HepG2 (cell line): ENCODE results near the gene ZC3H8. TPM values are rescaled to one million over a fixed set of nuclear protein-coding genes. Genes with fewer than 3 reads are reported as not detected.

Source experiments
- KLF6 ChIP-seq: IDR thresholded peaks from 2 replicates; pipeline ENCODE4 v1.8.0; 2016; ENCODE audit warnings: missing biosample characterization, missing genetic modification reagents
- NFAT5 ChIP-seq: sonication (generic); formaldehyde crosslinking; IDR thresholded peaks from 2 replicates; pipeline ENCODE4 v1.4.0; 2020; ENCODE audit warnings: missing genetic modification reagents
- NFKB2 ChIP-seq: sonication (generic); formaldehyde crosslinking; IDR thresholded peaks from 2 replicates; pipeline ENCODE4 v1.4.0; 2020; ENCODE audit warnings: missing genetic modification reagents, borderline replicate concordance
- TBX2 ChIP-seq: sonication (generic); formaldehyde crosslinking; IDR thresholded peaks from 2 replicates; pipeline ENCODE4 v1.5.0; 2020; ENCODE audit warnings: missing genetic modification reagents, mild to moderate bottlenecking, borderline replicate concordance
- ZNF224 ChIP-seq: sonication (generic); formaldehyde crosslinking; IDR thresholded peaks from 2 replicates; pipeline ENCODE4 v1.5.0; 2020; ENCODE audit warnings: mild to moderate bottlenecking, missing genetic modification reagents
- ZNF770 ChIP-seq: sonication (generic); formaldehyde crosslinking; IDR thresholded peaks from 2 replicates; pipeline ENCODE4 v1.5.0; 2020; ENCODE audit warnings: mild to moderate bottlenecking, missing genetic modification reagents
- polyA plus RNA-seq, 8 experiments: library from polyadenylated mRNA; depleted of rRNA in 3 of 8; stranded (reverse) in 7 of 8; unstranded in 1 of 8; fragments of >200 nt; fragmentation: Illumina TruSeq in 4 of 8; extraction: Trizol in 4 of 8; gene quantifications; 2 replicates each; pipeline versions ENCODE4 v1.2.1 to v1.2.3, GENCODE V29; 2011 to 2016; ENCODE audit warnings: low read depth in 4 of 8, missing spikeins in 1 of 8, mixed read lengths in 1 of 8; ENCODE audit not compliant: insufficient read depth in 1 of 8
- total RNA-seq, 5 experiments: library from RNA; depleted of rRNA; stranded (reverse); fragments of >200 nt; fragmentation: Illumina TruSeq; extraction: Trizol; gene quantifications; 2 replicates each; pipeline ENCODE4 v1.2.3, GENCODE V29; 2016; ENCODE audit warnings: low read depth in 1 of 5

The ZC3H8 gene
- total and polyA plus RNA-seq, 2 of the 13 experiments (the other 11 are each of a cell fraction or from before 2014, with no cell fraction given): 4.5 to 17.0 TPM

GRCh38 chr2:112273349-112273748 lies 18.5 kb upstream of the ZC3H8 start (continued):
- no peak for TF ChIP-seq ZNF770 (CRISPR knock-in tag)
- TF ChIP-seq ZNF224: no peak
- TF ChIP-seq TBX2: no peak
- no peak for TF ChIP-seq KLF6 (CRISPR knock-in tag)
- no peak for TF ChIP-seq NFAT5 (CRISPR knock-in tag)
- TF ChIP-seq NFKB2 (CRISPR knock-in tag): no peak
- TF ChIP-seq, all 625 proteins: peak for 0
